DMS153 treated with DMSO at 0.1 percent for 48 hours (cell line): ENCODE results near the gene TLE4.

Experiments used
- DNase-seq: peaks from one replicate; lab custom pipeline; 2025; ENCODE audit not compliant: unreplicated experiment; lab: John Stamatoyannopoulos, UW

Gene TLE4

GRCh38 chr9:79684711-79685575 is 113.2 kb downstream of the TLE4 start:
- DNase-seq = no peak

- no peak for DNase-seq
These were observed 113.8 kb downstream of the TLE4 start for GRCh38 chr9:79685577-79685976.

DNA sequence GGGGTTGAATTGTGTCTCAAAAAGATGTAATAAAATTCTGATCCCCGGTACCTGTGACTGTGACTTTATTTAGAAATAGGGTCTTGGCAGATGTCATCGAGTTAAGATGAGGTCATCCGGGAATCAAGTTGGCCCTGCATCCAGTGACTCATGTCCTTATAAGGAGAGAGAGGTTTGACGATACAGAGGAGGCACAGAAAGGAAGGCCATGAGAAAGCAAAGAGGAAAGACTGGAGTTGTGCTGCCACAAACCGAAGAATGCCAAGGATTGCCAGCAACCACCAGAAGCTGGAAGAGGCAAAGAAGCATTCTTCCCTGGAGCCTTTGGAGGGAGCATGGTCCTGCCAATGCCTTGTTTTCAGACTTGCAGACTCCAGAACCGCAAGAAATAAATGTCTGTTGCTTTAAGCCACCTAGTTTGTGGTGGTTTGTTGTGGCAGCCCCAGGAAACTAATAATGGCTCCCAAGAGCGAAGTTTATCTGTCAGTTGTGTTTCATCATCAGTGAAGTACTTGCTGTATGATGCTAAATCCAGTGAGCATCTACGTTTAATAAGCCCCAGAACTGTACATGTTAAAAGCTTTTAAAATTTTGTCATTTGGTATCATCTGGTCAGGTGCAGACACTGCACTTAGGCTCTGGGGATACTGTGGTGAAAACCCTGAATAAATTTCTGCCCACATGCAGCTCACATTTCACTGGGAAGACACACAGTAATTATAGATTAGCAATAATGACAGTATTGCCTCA is 114.8 kb downstream of the TLE4 start:
- no peak for DNase-seq

GRCh38 chr9:79687131-79687447 is 115.3 kb downstream of the TLE4 start:
- no peak for DNase-seq

DNA sequence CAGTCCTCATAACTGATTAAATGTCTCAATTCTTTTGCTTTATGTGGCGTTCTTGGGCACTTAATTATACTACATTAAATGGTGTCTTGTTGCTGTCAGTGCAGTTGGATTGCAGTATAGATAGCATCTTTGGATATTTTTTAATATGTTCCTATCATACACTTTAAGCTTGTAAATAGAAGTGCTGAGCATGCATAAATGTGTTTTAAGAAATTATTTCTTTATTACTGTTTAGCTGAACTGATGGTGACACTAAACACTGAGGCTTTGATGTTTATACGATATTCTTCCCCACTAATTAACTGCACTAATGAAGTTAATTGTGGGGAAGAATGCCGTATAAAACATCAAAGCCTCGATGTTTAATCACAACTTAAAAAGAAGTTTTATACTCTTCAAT is 116.6 kb downstream of the TLE4 start:
- no peak for DNase-seq

DNA sequence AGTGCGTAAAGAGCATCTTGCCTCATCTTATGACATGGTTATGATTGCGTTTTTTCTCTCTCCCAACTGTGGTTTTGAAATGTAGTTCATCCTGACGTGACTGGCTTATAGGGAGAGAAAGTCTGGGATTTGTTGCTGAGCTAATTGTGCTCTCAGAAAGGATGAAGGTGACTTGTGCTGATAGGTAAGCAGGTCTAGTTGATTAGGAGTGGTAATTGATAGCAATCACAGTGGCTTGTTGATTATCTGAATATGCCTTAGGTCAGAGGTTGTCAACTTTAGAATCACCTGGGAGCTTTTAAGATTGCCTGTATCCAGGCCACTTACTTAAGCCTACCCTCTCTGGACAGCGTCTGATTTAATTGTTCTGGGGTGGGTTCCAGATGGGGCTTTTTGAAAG is 117.8 kb downstream of the TLE4 start:
- no peak for DNase-seq

- no peak for DNase-seq
These were observed 119.7 kb downstream of the TLE4 start for GRCh38 chr9:79691496-79691895.

GRCh38 chr9:79692857-79693571 is 121.2 kb downstream of the TLE4 start:
- no peak for DNase-seq

DNA sequence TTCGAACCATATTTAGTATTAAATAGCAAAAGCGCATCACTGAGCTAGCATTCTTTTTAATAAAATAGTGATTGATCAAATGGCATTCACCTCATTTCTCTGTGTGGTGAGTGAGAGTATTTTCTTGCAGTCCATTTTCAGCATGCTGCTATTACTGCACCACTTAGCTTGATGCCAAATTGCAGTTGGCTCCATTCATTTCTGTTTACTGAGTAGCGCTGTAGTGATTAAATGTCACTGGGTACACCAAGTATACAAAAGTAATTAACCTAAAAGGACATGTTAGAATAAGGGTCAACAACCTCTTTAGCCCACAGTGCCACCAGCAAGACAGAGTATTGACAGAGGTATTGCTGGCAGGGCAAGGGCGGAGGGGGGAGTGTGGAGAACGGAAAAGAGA is 122.0 kb downstream of the TLE4 start:
- DNase-seq = peak; percentile 20

DNA sequence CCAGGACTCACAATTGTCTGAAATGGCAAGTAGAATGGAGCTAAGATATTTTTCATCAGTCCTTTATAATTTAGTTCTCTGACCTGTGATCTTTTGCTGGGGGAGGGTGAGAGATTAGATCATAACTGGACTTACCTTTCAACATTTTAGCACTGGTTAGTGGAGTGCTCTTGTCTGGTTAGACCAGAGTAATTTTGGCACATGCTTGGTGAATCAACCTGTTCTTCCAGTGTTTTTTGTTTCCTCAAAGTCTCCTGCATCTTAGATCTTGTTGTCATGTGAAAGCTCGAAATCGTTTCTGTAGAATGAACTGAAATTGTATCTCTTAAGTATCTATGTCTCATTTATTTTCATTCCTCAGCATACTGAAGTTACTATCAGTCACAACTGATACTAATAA is 122.4 kb downstream of the TLE4 start:
- DNase-seq = no peak

DNA sequence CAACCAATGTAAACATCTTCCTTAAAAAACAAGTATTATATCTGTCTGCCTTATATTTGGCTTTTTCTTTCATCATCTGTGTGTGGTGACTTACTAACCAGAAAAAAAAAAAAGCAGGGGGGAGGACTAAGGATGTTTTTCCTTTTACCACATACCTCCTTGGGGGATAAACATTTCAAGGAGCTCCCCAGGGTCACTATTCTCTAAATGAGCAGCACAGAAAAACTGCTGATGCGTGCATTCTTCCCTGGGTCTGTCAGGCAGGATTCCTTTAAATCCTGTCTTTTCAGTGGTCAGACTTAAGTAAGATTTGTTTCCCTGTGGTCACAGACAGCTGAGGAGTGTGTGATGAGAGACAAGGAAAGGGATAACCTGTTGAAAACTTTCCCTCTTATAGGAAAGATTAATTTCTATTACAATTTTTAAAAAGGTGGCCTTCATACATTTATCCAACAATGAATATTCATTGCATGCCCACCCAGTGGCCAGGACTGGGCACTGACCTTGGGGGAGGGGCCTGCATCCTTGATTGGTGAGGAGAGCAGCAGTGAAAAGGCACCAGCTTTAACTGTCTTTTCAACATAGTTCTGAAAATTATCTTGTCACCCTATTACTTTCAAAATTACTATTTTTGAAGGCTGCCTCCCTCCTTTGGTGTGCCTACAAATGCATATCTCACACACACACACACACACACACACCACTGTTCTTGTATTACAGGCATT is 123.1 kb downstream of the TLE4 start:
- no peak for DNase-seq

DNA sequence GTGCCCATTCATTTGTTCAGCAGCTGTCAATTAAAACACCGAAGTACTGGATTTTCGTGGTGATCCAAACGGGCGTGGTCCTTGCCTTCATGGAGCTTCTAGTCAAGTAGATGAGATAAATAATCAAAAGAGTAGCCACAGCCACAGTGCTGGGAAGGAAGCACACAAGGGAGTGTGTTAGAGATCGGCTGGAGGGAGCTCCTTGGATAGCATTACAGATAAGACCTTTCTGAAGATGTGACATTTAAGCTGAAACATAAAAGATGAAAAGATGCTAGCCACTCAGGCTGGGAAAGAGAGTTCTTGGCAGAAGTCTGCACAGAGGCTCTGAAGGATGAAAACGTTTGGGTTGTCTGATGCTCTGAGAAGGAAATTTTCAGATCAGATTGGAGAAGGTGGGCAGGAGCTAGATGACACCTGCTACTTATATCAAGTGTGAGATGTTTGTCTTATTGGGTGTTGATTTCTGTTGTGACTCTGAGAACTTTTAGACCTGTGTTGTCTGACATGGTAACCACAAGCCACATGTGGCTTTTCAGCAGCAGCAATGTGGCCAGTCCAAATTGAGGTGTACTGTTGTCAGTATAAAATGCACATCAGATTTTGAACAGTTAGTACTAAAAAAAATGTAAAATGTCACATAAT is 123.9 kb downstream of the TLE4 start:
- no peak for DNase-seq

DNA sequence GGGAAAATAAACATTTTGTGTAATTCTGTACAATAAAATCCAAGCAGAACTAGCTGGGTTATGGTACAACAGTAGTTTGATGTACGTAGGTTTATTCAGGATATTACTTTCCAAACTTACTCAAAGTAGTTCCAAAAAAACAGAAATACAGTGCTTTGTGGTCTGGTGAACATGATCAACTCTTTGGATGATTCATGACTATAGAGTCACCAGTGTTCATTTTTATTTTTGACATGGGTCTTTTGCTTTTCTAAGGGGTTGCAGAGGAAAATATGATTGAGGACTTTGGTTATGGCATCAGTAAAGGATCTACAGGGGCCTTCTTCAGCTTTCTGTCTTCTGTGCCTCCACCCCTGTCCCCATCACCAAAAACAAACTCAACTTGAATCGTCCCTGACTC is 127.2 kb downstream of the TLE4 start:
- no peak for DNase-seq

DNA sequence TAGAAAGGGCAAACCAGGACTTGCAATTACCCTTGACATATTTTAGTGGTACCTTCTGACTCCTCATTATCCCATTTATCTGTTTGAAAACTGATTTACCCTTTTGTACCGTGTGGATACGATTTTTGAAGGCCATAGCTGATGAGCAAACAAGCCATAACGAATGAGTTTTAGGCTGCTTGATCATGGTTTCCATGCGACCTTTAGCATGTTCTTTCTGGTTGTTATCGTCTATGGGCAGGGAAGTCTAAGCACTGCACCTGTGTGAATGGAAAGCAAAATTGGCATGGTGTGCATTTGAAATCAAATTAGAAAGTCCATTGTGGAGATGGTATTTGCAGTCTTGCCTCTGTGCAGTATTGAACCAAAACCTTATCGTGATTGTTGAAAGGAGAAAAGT is 127.7 kb downstream of the TLE4 start:
- DNase-seq = no peak

- no peak for DNase-seq
These were observed 129.0 kb downstream of the TLE4 start for GRCh38 chr9:79700607-79701360.

DNA sequence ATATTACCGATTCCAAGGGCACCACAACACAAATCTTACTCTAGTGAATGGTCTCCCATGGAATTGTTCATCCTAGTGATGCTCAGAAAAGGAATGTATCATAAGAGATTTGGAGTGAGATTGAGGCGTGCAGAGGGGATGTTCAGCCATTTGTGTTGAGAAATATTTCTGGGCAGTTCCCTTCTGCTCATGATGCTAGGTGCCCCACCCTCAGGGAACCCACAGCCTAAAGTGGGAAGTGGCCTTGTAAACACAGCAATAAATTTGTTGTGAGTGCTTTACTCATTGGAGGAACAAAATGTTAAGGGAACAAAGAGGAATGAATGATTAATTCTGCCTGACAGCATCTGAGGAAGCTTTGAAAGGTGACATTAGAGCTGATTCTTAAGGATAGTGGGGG is 129.9 kb downstream of the TLE4 start:
- DNase-seq = no peak

- DNase-seq = no peak
These were observed 133.9 kb downstream of the TLE4 start for GRCh38 chr9:79705704-79706103.

DNA sequence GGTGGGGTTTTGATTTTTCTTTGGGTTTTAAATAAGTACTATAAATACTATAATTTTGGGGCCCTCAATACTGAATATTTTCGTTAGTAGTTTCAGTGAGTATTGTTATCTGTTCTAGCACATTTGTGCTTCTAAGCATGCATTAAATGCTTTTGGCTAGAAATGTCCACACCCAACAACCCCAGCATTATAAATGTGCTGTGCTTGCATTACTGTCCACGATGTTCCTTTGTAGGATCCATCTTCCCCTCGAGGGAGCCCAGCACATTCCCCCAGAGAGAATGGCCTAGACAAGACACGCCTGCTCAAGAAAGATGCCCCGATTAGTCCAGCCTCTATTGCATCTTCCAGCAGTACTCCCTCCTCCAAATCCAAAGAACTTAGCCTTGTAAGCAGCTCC is 134.7 kb downstream of the TLE4 start:
- no peak for DNase-seq

DNA sequence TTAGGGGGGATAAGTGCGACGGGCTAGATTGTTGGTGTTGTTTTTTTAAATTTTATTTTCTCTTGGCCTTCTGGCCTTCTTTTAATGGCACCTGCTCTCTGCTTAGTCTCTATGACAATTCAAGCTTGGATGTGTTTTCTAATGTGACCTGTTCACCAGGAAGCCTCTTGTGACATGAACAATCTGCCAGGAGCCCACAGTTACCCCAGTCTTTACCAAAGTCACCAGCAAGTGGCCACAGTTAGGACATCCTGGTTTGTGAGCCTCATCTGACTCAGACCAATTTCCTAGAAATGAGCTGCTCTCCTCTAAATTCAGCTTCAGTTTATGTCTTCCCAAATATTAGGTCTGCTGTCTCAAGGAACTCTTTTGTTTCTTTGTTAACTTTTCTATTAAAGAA is 135.8 kb downstream of the TLE4 start:
- DNase-seq = no peak

GRCh38 chr9:79708541-79708940 is 136.8 kb downstream of the TLE4 start:
- no peak for DNase-seq
